Neutrophil (primary cell): ENCODE data around the gene BMPER.

Experiments
- H3K27ac ChIP-seq: fragments of 200-600 bp; sonication (generic); 2 replicates; pipeline ENCODE4 v1.5.1; 2016; ENCODE audit warnings: mild to moderate bottlenecking, moderate library complexity
- H3K27me3 ChIP-seq: fragments of 200-600 bp; sonication (generic); 2 replicates; pipeline ENCODE4 v1.6.0; 2016; ENCODE audit warnings: mild to moderate bottlenecking
- H3K36me3 ChIP-seq: fragments of 200-600 bp; sonication (generic); 2 replicates; pipeline ENCODE4 v1.5.1; 2017
- H3K4me1 ChIP-seq, 2 experiments: fragments of 200-600 bp in 1 of 2; sonication (generic) in 1 of 2; 1 replicate in 1 of 2; 2 replicates in 1 of 2; pipeline versions ENCODE4 v1.5.1 to v1.6.1; 2013 to 2016; ENCODE audit warnings: low read depth in 1 of 2, low read length in 1 of 2, mild to moderate bottlenecking in 1 of 2, moderate library complexity in 1 of 2; ENCODE audit not compliant: control insufficient read depth in 1 of 2, insufficient read depth in 1 of 2
- H3K4me3 ChIP-seq, 2 experiments: fragments of 200-600 bp in 1 of 2; sonication (generic) in 1 of 2; 1 replicate in 1 of 2; 2 replicates in 1 of 2; pipeline ENCODE4 v1.5.1; 2013 to 2016; ENCODE audit warnings: low read depth in 1 of 2, low read length in 1 of 2, mild to moderate bottlenecking in 1 of 2, moderate library complexity in 1 of 2
- H3K9me3 ChIP-seq: fragments of 200-600 bp; sonication (generic); 2 replicates; pipeline ENCODE4 v1.5.1; 2016
- CTCF ChIP-seq: fragments of 200-600 bp; sonication (generic); IDR thresholded peaks from 2 replicates; pipeline ENCODE4 v1.5.1; 2016; ENCODE audit warnings: antibody characterized with exemption

BMPER gene

GRCh38 chr7:34191162-34191561, 285.8 kb downstream of the BMPER start:
- Histone ChIP-seq H3K4me1 (no peaks in the 10 kb centered on the region), H3K27ac (no peak overlapping the region)
- no peak for TF ChIP-seq CTCF

GRCh38 chr7:34191771-34192479, 286.6 kb downstream of the BMPER start:
- no peaks in the 10 kb centered on the region for H3K36me3 ChIP-seq
- TF ChIP-seq CTCF: no peak
- no peak overlapping the region for H3K27ac ChIP-seq
- no peaks in the 10 kb centered on the region for H3K27me3 ChIP-seq
- no peak overlapping the region for H3K4me3 ChIP-seq
- no peaks in the 10 kb centered on the region for H3K4me1 ChIP-seq
- H3K9me3 ChIP-seq: no peaks in the 10 kb centered on the region

More at GRCh38 chr7:34191162-34191561, 285.8 kb downstream of the BMPER start:
- Histone ChIP-seq H3K36me3 (no peaks in the 10 kb centered on the region), H3K4me3 (no peak overlapping the region), H3K9me3 (no peaks in the 10 kb centered on the region), H3K27me3 (no peaks in the 10 kb centered on the region)

- Histone ChIP-seq H3K4me1 (no peaks in the 10 kb centered on the region), H3K9me3 (no peaks in the 10 kb centered on the region), H3K27ac (no peak overlapping the region), H3K36me3 (no peaks in the 10 kb centered on the region), H3K27me3 (no peaks in the 10 kb centered on the region), H3K4me3 (no peak overlapping the region)
- no peak for TF ChIP-seq CTCF
Observed at GRCh38 chr7:34192906-34193305, 287.6 kb downstream of the BMPER start.

GRCh38 chr7:34198231-34198641, 292.9 kb downstream of the BMPER start:
- Histone ChIP-seq H3K9me3 (no peaks in the 10 kb centered on the region), H3K4me3 (no peak overlapping the region), H3K27me3 (no peaks in the 10 kb centered on the region), H3K4me1 (no peaks in the 10 kb centered on the region), H3K27ac (no peak overlapping the region), H3K36me3 (no peaks in the 10 kb centered on the region)
- no peak for TF ChIP-seq CTCF
